Panc1 (cell line): ENCODE results near the gene CCDC88A. TPM values are rescaled to one million over a fixed set of nuclear protein-coding genes. Genes with fewer than 3 reads are reported as not detected.

ENCODE experiments used
- ATAC-seq: fragments of 200-7000 bp; cut with Tn5 transposase; 2 replicates; pipeline ENCODE4 v1.9.1; 2020; ENCODE audit warnings: mild to moderate bottlenecking, moderate library complexity
- BruUV-seq: library from RNA; stranded (reverse); fragments of 400-500 nt; replicated peaks from 2 replicates; lab custom pipeline; 2021; lab: Mats Ljungman, UMichigan
- CTCF ChIA-PET: fragments of 300-600 bp; sonication (Branson Sonifier 250); formaldehyde crosslinking; loops from one replicate; lab custom pipeline; 2022; ENCODE audit warnings: antibody characterized with exemption; lab: Charles Lee
- POLR2A ChIA-PET: fragments of 300-600 bp; sonication (Branson Sonifier 250); formaldehyde crosslinking; loops from one replicate; lab custom pipeline; 2022; ENCODE audit warnings: antibody characterized with exemption; lab: Charles Lee
- DNase-seq: peaks from one replicate; pipeline ENCODE4 v3.0.0-alpha.2; 2010; ENCODE audit warnings: low read depth, low spot score
- H3K27ac ChIP-seq: 2 replicates; pipeline ENCODE4 v1.5.1; 2011; ENCODE audit warnings: mild to moderate bottlenecking, low read length, inconsistent platforms
- H3K27me3 ChIP-seq: fragments of 200-500 bp; sonication (Bioruptor generic); 2 replicates; pipeline ENCODE4 v1.6.0; 2014; ENCODE audit warnings: low read length, inconsistent platforms; ENCODE audit not compliant: control insufficient read depth, insufficient read depth
- H3K36me3 ChIP-seq: fragments of 200-500 bp; sonication (Bioruptor generic); 2 replicates; pipeline ENCODE4 v1.5.1; 2014; ENCODE audit warnings: inconsistent platforms, mild to moderate bottlenecking, low read length, moderate library complexity; ENCODE audit not compliant: control insufficient read depth, insufficient read depth
- H3K4me1 ChIP-seq: 2 replicates; pipeline ENCODE4 v1.5.1; 2011; ENCODE audit warnings: inconsistent platforms, mild to moderate bottlenecking, low read length, moderate library complexity; ENCODE audit not compliant: control insufficient read depth, insufficient read depth
- H3K4me3 ChIP-seq, 2 experiments: 2 replicates each; pipeline ENCODE4 v1.5.1; 2011 to 2012; ENCODE audit warnings: low read depth in 2 of 2, low read length in 2 of 2, mild to moderate bottlenecking in 2 of 2, inconsistent platforms in 1 of 2, moderate library complexity in 1 of 2
- H3K9me3 ChIP-seq: fragments of 200-500 bp; sonication (Bioruptor generic); 2 replicates; pipeline ENCODE4 v1.5.1; 2014; ENCODE audit warnings: low read depth, mild to moderate bottlenecking, inconsistent platforms, low read length, moderate library complexity; ENCODE audit not compliant: control insufficient read depth, insufficient read depth
- POLR2AphosphoS5 ChIP-seq: IDR thresholded peaks from 2 replicates; pipeline ENCODE4 v1.6.1; 2012; ENCODE audit warnings: mild to moderate bottlenecking, low read depth, low read length, moderate library complexity
- SIN3A ChIP-seq: IDR thresholded peaks from 2 replicates; pipeline ENCODE4 v1.6.1; 2012; ENCODE audit warnings: low read depth, mild to moderate bottlenecking, low read length, moderate library complexity, borderline replicate concordance; ENCODE audit not compliant: insufficient read depth
- TCF7L2 ChIP-seq: IDR thresholded peaks from 2 replicates; pipeline ENCODE4 v1.6.1; 2011; ENCODE audit warnings: mild to moderate bottlenecking, low read depth, low read length, inconsistent platforms
- in situ Hi-C: cut with HindIII; loops from 2 replicates; pipeline ENCODE4 v1.10.0; 2016; ENCODE audit warnings: low sequenced_read_pairs, low pct_unique_long_range_greater_than_20kb
- intact Hi-C: fragments of 100-400 bp; cut with micrococcal nuclease; formaldehyde crosslinking; loops from one replicate; pipeline ENCODE4 v1.10.0; 2022; ENCODE audit not compliant: unreplicated experiment
- total RNA-seq: library from RNA; stranded (reverse); gene quantifications from one replicate; pipeline ENCODE4 v1.2.1, GENCODE V29; 2021; ENCODE audit not compliant: unreplicated experiment
- TF ChIP-seq, protein P1 (sequence below): fragments of 450-650 bp; IDR thresholded peaks from 2 replicates; pipeline ENCODE4 v1.5.1; 2017; ENCODE audit warnings: mild to moderate bottlenecking
- TF ChIP-seq, protein P2 (sequence below), 2 experiments: IDR thresholded peaks; 2 replicates each; pipeline ENCODE4 v1.6.1; 2011 to 2012; ENCODE audit warnings: low read depth in 2 of 2, control low read depth in 1 of 2, low read length in 1 of 2, mild to moderate bottlenecking in 1 of 2, moderate library complexity in 1 of 2; ENCODE audit not compliant: insufficient read depth in 1 of 2

Gene CCDC88A
- total RNA-seq, 1 experiment from 2014 or later: 99.8 TPM

DNA sequence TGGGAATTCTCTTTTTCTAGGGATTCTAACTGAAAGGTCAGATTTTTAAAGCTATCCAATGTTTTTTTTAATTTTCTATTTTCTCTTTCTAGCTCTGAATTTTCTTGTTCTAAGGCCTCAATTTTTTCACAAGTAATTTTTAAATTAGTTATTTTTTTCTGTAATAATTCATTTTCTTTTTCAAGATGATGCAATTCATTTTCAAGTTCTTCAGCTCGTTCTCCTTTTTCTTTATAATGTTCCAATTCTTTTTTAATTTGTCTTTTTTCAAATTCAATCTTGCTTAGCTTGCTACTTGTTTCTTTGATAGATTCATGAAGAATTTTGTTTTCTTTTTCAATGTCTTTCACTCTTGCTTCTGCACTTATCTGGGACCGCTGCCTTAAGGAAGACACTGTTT, 84.9 kb downstream of the CCDC88A start:
- no peaks in the 10 kb centered on the region for H3K9me3 ChIP-seq
- ChIA-PET CTCF (no interaction called here), POLR2A (interaction anchor here (0.6 kb wide), 1 partner anchor 70 kb away, joined by 3 read pairs; no protein-coding TSS in a partner anchor)
- intact Hi-C loops (no loop called here), in situ Hi-C loops (no loop called here)
- no peaks in the 10 kb centered on the region for H3K4me1 ChIP-seq
- no peak overlapping the region for H3K27ac ChIP-seq
- H3K36me3 ChIP-seq: peaks cover 30% of the 10 kb centered on the region
- no peak overlapping the region for H3K4me3 ChIP-seq
- no peaks in the 10 kb centered on the region for H3K27me3 ChIP-seq
- DNase-seq (no peak), ATAC-seq (no peak)
- no TSS peak for BruUV-seq
- no peak for TF ChIP-seq TCF7L2
- no peak for TF ChIP-seq SIN3A
- TF ChIP-seq POLR2AphosphoS5: no peak
- TF ChIP-seq, protein P1, sequence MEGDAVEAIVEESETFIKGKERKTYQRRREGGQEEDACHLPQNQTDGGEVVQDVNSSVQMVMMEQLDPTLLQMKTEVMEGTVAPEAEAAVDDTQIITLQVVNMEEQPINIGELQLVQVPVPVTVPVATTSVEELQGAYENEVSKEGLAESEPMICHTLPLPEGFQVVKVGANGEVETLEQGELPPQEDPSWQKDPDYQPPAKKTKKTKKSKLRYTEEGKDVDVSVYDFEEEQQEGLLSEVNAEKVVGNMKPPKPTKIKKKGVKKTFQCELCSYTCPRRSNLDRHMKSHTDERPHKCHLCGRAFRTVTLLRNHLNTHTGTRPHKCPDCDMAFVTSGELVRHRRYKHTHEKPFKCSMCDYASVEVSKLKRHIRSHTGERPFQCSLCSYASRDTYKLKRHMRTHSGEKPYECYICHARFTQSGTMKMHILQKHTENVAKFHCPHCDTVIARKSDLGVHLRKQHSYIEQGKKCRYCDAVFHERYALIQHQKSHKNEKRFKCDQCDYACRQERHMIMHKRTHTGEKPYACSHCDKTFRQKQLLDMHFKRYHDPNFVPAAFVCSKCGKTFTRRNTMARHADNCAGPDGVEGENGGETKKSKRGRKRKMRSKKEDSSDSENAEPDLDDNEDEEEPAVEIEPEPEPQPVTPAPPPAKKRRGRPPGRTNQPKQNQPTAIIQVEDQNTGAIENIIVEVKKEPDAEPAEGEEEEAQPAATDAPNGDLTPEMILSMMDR: no peak
- TF ChIP-seq, protein P2, sequence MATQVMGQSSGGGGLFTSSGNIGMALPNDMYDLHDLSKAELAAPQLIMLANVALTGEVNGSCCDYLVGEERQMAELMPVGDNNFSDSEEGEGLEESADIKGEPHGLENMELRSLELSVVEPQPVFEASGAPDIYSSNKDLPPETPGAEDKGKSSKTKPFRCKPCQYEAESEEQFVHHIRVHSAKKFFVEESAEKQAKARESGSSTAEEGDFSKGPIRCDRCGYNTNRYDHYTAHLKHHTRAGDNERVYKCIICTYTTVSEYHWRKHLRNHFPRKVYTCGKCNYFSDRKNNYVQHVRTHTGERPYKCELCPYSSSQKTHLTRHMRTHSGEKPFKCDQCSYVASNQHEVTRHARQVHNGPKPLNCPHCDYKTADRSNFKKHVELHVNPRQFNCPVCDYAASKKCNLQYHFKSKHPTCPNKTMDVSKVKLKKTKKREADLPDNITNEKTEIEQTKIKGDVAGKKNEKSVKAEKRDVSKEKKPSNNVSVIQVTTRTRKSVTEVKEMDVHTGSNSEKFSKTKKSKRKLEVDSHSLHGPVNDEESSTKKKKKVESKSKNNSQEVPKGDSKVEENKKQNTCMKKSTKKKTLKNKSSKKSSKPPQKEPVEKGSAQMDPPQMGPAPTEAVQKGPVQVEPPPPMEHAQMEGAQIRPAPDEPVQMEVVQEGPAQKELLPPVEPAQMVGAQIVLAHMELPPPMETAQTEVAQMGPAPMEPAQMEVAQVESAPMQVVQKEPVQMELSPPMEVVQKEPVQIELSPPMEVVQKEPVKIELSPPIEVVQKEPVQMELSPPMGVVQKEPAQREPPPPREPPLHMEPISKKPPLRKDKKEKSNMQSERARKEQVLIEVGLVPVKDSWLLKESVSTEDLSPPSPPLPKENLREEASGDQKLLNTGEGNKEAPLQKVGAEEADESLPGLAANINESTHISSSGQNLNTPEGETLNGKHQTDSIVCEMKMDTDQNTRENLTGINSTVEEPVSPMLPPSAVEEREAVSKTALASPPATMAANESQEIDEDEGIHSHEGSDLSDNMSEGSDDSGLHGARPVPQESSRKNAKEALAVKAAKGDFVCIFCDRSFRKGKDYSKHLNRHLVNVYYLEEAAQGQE (IDR thresholded peaks at IDR 0.05; ENCODE audit: insufficient read depth in 1 of 2, low read depth in 2 of 2, low read length in 1 of 2): no peak

GRCh38 chr2:55330541-55331297, 88.9 kb downstream of the CCDC88A start:
- Histone ChIP-seq H3K9me3 (no peaks in the 10 kb centered on the region; the same call in 1 of the 2 replicates), H3K27ac (no peak overlapping the region), H3K27me3 (no peaks in the 10 kb centered on the region), H3K4me1 (no peaks in the 10 kb centered on the region), H3K36me3 (peaks cover 25% of the 10 kb centered on the region), H3K4me3 (no peak overlapping the region)
- CTCF ChIA-PET: no interaction called here
- POLR2A ChIA-PET: no interaction called here
- TF ChIP-seq, protein P2 (IDR thresholded peaks at IDR 0.05; ENCODE audit: insufficient read depth in 1 of 2, low read depth in 2 of 2, low read length in 1 of 2): no peak
- ATAC-seq (no peak), DNase-seq (no peak)
- in situ Hi-C loops (no loop called here), intact Hi-C loops (no loop called here)
- BruUV-seq: no TSS peak
